OCI-LY1 (cell line): ENCODE measurements around the gene WDR43.

Source experiments
- EZH2 ChIP-seq: fragments of 200-600 bp; sonication (generic), shearing (Covaris generic); IDR thresholded peaks from 2 replicates; pipeline ENCODE4 v1.8.0; 2017; ENCODE audit warnings: borderline replicate concordance, mixed run types, mild to moderate bottlenecking, antibody characterized with exemption, low read length, moderate library complexity, mixed read lengths
- TF ChIP-seq, protein P1 (sequence below): fragments of 200-600 bp; sonication (generic), shearing (Covaris generic); IDR thresholded peaks from 2 replicates; pipeline ENCODE4 v1.5.1; 2017; ENCODE audit warnings: mild to moderate bottlenecking, antibody characterized with exemption, low read length, moderate library complexity, mixed read lengths

- TF ChIP-seq, protein P1, sequence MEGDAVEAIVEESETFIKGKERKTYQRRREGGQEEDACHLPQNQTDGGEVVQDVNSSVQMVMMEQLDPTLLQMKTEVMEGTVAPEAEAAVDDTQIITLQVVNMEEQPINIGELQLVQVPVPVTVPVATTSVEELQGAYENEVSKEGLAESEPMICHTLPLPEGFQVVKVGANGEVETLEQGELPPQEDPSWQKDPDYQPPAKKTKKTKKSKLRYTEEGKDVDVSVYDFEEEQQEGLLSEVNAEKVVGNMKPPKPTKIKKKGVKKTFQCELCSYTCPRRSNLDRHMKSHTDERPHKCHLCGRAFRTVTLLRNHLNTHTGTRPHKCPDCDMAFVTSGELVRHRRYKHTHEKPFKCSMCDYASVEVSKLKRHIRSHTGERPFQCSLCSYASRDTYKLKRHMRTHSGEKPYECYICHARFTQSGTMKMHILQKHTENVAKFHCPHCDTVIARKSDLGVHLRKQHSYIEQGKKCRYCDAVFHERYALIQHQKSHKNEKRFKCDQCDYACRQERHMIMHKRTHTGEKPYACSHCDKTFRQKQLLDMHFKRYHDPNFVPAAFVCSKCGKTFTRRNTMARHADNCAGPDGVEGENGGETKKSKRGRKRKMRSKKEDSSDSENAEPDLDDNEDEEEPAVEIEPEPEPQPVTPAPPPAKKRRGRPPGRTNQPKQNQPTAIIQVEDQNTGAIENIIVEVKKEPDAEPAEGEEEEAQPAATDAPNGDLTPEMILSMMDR = no peak
- TF ChIP-seq EZH2 = no peak
Observed at GRCh38 chr2:28956890-28957289, 62.4 kb downstream of the WDR43 start.
